HCT116 (cell line): Measurements from ENCODE around the gene KCNB1. TPM values are rescaled to one million over a fixed set of nuclear protein-coding genes. Genes with fewer than 3 reads are reported as not detected.

Experiments used
- ATAC-seq: fragments of 200-7000 bp; cut with Tn5 transposase; 2 replicates; pipeline ENCODE4 v1.9.1; 2020; ENCODE audit warnings: mild to moderate bottlenecking, moderate library complexity
- BruUV-seq: library from RNA; stranded (reverse); fragments of 400-500 nt; replicated peaks from 2 replicates; lab custom pipeline; 2021; lab: Mats Ljungman, UMichigan
- CTCF ChIA-PET: fragments of 300-600 bp; sonication (Branson Sonifier 250); formaldehyde crosslinking; loops from one replicate; lab custom pipeline; 2021; ENCODE audit warnings: antibody characterized with exemption; lab: Charles Lee
- POLR2A ChIA-PET: fragments of 300-600, 350-600 bp; sonication (Branson Sonifier 250); formaldehyde crosslinking; loops from one replicate; lab custom pipeline; 2021; ENCODE audit warnings: antibody characterized with exemption; lab: Charles Lee
- RAD21 ChIA-PET, 2 experiments: fragments of 300-600 bp; sonication (Branson Sonifier 250); formaldehyde crosslinking; loops; one replicate each; lab custom pipeline; 2023; ENCODE audit warnings: low total read pairs in 2 of 2; ENCODE audit not compliant: uncharacterized antibody in 2 of 2, unreplicated experiment in 2 of 2, low non-redundant PET in 1 of 2; lab: Charles Lee
- DNase-seq: peaks from one replicate; pipeline ENCODE4 v3.0.0-alpha.2; 2010; ENCODE audit warnings: low read depth, low spot score
- H2AFZ ChIP-seq: fragments of 200-600 bp; shearing (Covaris generic), sonication (generic); 2 replicates; pipeline ENCODE4 v1.6.1; 2017; ENCODE audit warnings: low read depth, mixed run types, mixed read lengths, antibody characterized with exemption, low read length; ENCODE audit not compliant: poor library complexity, severe bottlenecking
- H3K27ac ChIP-seq: 2 replicates; pipeline ENCODE4 v1.5.1; 2012; ENCODE audit warnings: low read depth, low read length
- H3K27me3 ChIP-seq: fragments of 200-600 bp; sonication (generic); 2 replicates; pipeline ENCODE4 v1.6.1; 2016; ENCODE audit warnings: mixed run types, low read length, mixed read lengths; ENCODE audit not compliant: insufficient read depth
- H3K36me3 ChIP-seq, 2 experiments: fragments of 200-500 bp in 1 of 2; fragments of 200-600 bp in 1 of 2; sonication (Bioruptor generic) in 1 of 2; sonication (generic) in 1 of 2; 2 replicates each; pipeline versions ENCODE4 v1.5.1 to v1.6.1; 2014 to 2016; ENCODE audit warnings: low read length in 2 of 2, inconsistent platforms in 1 of 2, mixed read lengths in 1 of 2, mixed run types in 1 of 2; ENCODE audit not compliant: insufficient read depth in 2 of 2, control insufficient read depth in 1 of 2
- H3K4me1 ChIP-seq, 2 experiments: fragments of 200-600 bp in 1 of 2; sonication (generic) in 1 of 2; 2 replicates each; pipeline versions ENCODE4 v1.5.1 to v1.6.1; 2012 to 2017; ENCODE audit warnings: low read length in 2 of 2, inconsistent platforms in 1 of 2, mild to moderate bottlenecking in 1 of 2, mixed read lengths in 1 of 2, mixed run types in 1 of 2, moderate library complexity in 1 of 2; ENCODE audit not compliant: insufficient read depth in 2 of 2, control insufficient read depth in 1 of 2
- H3K4me2 ChIP-seq: fragments of 200-600 bp; sonication (generic); 2 replicates; pipeline ENCODE4 v1.6.1; 2017; ENCODE audit warnings: mixed run types, low read length, mixed read lengths
- H3K4me3 ChIP-seq, 2 experiments: fragments of 200-600 bp in 1 of 2; sonication (generic) in 1 of 2; replicated peaks in 1 of 2; 2 replicates each; pipeline ENCODE4 v1.5.1; 2011 to 2016; ENCODE audit warnings: low read length in 2 of 2, control low read depth in 1 of 2, low read depth in 1 of 2, mild to moderate bottlenecking in 1 of 2, mixed read lengths in 1 of 2, mixed run types in 1 of 2
- H3K79me2 ChIP-seq: fragments of 200-600 bp; sonication (generic); 2 replicates; pipeline ENCODE4 v1.6.1; 2017; ENCODE audit warnings: mild to moderate bottlenecking, mixed run types, low read length, moderate library complexity, mixed read lengths; ENCODE audit not compliant: insufficient read depth
- H3K9ac ChIP-seq: fragments of 200-600 bp; sonication (generic); 2 replicates; pipeline ENCODE4 v1.6.1; 2016; ENCODE audit warnings: low read length, mixed read lengths
- H3K9me2 ChIP-seq: fragments of 200-600 bp; sonication (generic), shearing (Covaris generic); 2 replicates; pipeline ENCODE4 v1.6.1; 2017; ENCODE audit warnings: mixed run types, mild to moderate bottlenecking, moderate library complexity; ENCODE audit not compliant: insufficient read depth
- H3K9me3 ChIP-seq, 2 experiments: fragments of 200-500 bp in 1 of 2; fragments of 200-600 bp in 1 of 2; sonication (Bioruptor generic) in 1 of 2; sonication (generic) in 1 of 2; 2 replicates each; pipeline ENCODE4 v1.6.1; 2014 to 2017; ENCODE audit warnings: low read length in 2 of 2, mixed read lengths in 2 of 2, inconsistent platforms in 1 of 2, low read depth in 1 of 2, mild to moderate bottlenecking in 1 of 2, mixed run types in 1 of 2, moderate library complexity in 1 of 2; ENCODE audit not compliant: control insufficient read depth in 1 of 2, insufficient read depth in 1 of 2
- H4K20me1 ChIP-seq: fragments of 200-600 bp; sonication (generic), shearing (Covaris generic); 2 replicates; pipeline ENCODE4 v1.6.1; 2017; ENCODE audit warnings: mixed run types, mild to moderate bottlenecking, moderate library complexity; ENCODE audit not compliant: insufficient read depth
- CBX3 ChIP-seq: IDR thresholded peaks from 2 replicates; pipeline ENCODE4 v1.6.1; 2012; ENCODE audit warnings: low read depth
- ELF1 ChIP-seq: IDR thresholded peaks from 2 replicates; pipeline ENCODE4 v1.6.1; 2012; ENCODE audit warnings: low read depth, borderline replicate concordance
- EZH2 ChIP-seq: fragments of 200-600 bp; sonication (generic); IDR thresholded peaks from 2 replicates; pipeline ENCODE4 v1.6.1; 2017; ENCODE audit warnings: antibody characterized with exemption, mixed run types
- EZH2phosphoT487 ChIP-seq: fragments of 200-600 bp; IDR thresholded peaks from 2 replicates; pipeline ENCODE4 v1.6.1; 2018; ENCODE audit warnings: antibody characterized with exemption, borderline replicate concordance
- FOSL1 ChIP-seq: IDR thresholded peaks from 2 replicates; pipeline ENCODE4 v1.6.1; 2012; ENCODE audit warnings: low read depth
- JUND ChIP-seq: IDR thresholded peaks from 2 replicates; pipeline ENCODE4 v1.6.1; 2012
- POLR2A ChIP-seq: IDR thresholded peaks from 2 replicates; pipeline ENCODE4 v1.7.0; 2011; ENCODE audit warnings: borderline replicate concordance; ENCODE audit not compliant: insufficient read depth, insufficient read length; ENCODE audit errors: extremely low read depth
- POLR2AphosphoS5 ChIP-seq: IDR thresholded peaks from 2 replicates; pipeline ENCODE4 v1.6.1; 2011; ENCODE audit warnings: mild to moderate bottlenecking, low read depth, low read length, moderate library complexity
- RAD21 ChIP-seq: IDR thresholded peaks from 2 replicates; pipeline ENCODE4 v1.6.1; 2012; ENCODE audit warnings: low read depth, mild to moderate bottlenecking
- SIN3A ChIP-seq: IDR thresholded peaks from 2 replicates; pipeline ENCODE4 v1.6.1; 2012; ENCODE audit warnings: low read depth
- SRF ChIP-seq: IDR thresholded peaks from 2 replicates; pipeline ENCODE4 v1.6.1; 2012; ENCODE audit warnings: low read depth
- YY1 ChIP-seq: IDR thresholded peaks from 2 replicates; pipeline ENCODE4 v1.6.1; 2011; ENCODE audit warnings: low read length, low read depth, moderate library complexity, mild to moderate bottlenecking; ENCODE audit not compliant: insufficient replicate concordance; ENCODE audit errors: extremely low read depth
- ZFX ChIP-seq: fragments of 450-650 bp; IDR thresholded peaks from 2 replicates; pipeline ENCODE4 v1.6.1; 2017
- ZNF274 ChIP-seq: fragments of 200-500 bp; sonication (Bioruptor generic); IDR thresholded peaks from 2 replicates; pipeline ENCODE4 v1.6.1; 2014; ENCODE audit warnings: mild to moderate bottlenecking, low read depth, low read length, inconsistent platforms
- intact Hi-C: fragments of 100-400 bp; cut with micrococcal nuclease; formaldehyde crosslinking; loops from 2 replicates; pipeline ENCODE4 v1.10.0; 2022
- total RNA-seq: library from RNA; stranded (reverse); gene quantifications from one replicate; pipeline ENCODE4 v1.2.1, GENCODE V29; 2021; ENCODE audit not compliant: unreplicated experiment
- TF ChIP-seq, protein P1 (sequence below): IDR thresholded peaks from 2 replicates; pipeline ENCODE4 v1.6.1; 2011; ENCODE audit warnings: mild to moderate bottlenecking, low read length, moderate library complexity; ENCODE audit not compliant: insufficient replicate concordance; ENCODE audit errors: extremely low read depth
- TF ChIP-seq, protein P2 (sequence below): IDR thresholded peaks from 2 replicates; pipeline ENCODE4 v1.6.1; 2012
- TF ChIP-seq, protein P3 (sequence below): IDR thresholded peaks from 2 replicates; pipeline ENCODE4 v1.6.1; 2012
- TF ChIP-seq, protein P4 (sequence below), 3 experiments: fragments of 200-600 bp in 1 of 3; sonication (generic) in 1 of 3; IDR thresholded peaks in 2 of 3; conservative IDR thresholded peaks in 1 of 3; 2 replicates each; pipeline ENCODE4 v1.5.1; 2012 to 2017; ENCODE audit warnings: low read depth in 2 of 3, low read length in 2 of 3, antibody characterized with exemption in 1 of 3, borderline replicate concordance in 1 of 3, control low read depth in 1 of 3, mild to moderate bottlenecking in 1 of 3, mixed read lengths in 1 of 3, mixed run types in 1 of 3, moderate library complexity in 1 of 3; ENCODE audit not compliant: insufficient read depth in 1 of 3

The KCNB1 gene
- total RNA-seq, 1 experiment from 2014 or later: 0.79 TPM

DNA sequence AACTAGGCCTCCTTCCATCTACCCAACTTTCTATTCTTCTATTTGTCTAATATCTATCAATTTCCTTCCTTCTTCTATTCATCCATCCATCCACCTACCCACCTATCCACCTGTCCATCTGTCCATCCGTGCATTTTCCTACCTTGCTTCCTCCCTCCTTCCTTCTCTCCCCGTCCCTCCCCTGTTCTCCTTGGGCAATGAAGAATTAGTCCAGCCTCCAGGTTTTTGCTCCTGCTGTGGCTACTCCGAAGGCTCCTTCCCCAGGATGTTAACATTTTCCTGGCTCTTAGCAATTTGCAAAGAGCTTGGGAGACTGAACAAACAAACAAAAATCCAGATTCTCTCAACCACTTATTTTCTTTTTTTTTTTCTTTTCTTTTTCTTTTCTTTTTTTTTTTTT is 81.6 kb downstream of the KCNB1 start:
- no peak for TF ChIP-seq JUND
- TF ChIP-seq, protein P1, sequence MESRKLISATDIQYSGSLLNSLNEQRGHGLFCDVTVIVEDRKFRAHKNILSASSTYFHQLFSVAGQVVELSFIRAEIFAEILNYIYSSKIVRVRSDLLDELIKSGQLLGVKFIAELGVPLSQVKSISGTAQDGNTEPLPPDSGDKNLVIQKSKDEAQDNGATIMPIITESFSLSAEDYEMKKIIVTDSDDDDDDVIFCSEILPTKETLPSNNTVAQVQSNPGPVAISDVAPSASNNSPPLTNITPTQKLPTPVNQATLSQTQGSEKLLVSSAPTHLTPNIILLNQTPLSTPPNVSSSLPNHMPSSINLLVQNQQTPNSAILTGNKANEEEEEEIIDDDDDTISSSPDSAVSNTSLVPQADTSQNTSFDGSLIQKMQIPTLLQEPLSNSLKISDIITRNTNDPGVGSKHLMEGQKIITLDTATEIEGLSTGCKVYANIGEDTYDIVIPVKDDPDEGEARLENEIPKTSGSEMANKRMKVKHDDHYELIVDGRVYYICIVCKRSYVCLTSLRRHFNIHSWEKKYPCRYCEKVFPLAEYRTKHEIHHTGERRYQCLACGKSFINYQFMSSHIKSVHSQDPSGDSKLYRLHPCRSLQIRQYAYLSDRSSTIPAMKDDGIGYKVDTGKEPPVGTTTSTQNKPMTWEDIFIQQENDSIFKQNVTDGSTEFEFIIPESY: no peak
- TF ChIP-seq, protein P2, sequence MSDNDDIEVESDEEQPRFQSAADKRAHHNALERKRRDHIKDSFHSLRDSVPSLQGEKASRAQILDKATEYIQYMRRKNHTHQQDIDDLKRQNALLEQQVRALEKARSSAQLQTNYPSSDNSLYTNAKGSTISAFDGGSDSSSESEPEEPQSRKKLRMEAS: no peak
- TF ChIP-seq, protein P3, sequence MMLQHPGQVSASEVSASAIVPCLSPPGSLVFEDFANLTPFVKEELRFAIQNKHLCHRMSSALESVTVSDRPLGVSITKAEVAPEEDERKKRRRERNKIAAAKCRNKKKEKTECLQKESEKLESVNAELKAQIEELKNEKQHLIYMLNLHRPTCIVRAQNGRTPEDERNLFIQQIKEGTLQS: no peak
- TF ChIP-seq, protein P4, sequence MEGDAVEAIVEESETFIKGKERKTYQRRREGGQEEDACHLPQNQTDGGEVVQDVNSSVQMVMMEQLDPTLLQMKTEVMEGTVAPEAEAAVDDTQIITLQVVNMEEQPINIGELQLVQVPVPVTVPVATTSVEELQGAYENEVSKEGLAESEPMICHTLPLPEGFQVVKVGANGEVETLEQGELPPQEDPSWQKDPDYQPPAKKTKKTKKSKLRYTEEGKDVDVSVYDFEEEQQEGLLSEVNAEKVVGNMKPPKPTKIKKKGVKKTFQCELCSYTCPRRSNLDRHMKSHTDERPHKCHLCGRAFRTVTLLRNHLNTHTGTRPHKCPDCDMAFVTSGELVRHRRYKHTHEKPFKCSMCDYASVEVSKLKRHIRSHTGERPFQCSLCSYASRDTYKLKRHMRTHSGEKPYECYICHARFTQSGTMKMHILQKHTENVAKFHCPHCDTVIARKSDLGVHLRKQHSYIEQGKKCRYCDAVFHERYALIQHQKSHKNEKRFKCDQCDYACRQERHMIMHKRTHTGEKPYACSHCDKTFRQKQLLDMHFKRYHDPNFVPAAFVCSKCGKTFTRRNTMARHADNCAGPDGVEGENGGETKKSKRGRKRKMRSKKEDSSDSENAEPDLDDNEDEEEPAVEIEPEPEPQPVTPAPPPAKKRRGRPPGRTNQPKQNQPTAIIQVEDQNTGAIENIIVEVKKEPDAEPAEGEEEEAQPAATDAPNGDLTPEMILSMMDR (IDR thresholded peaks at IDR 0.05 in 2 of 3, conservative IDR thresholded peaks at IDR 0.05 in 1 of 3; ENCODE audit: borderline replicate concordance in 1 of 3, insufficient read depth in 1 of 3, low read depth in 2 of 3, low read length in 2 of 3): no peak
- TF ChIP-seq FOSL1: no peak
- TF ChIP-seq EZH2phosphoT487: no peak
- TF ChIP-seq RAD21: no peak
- no peak for TF ChIP-seq ZFX
- TF ChIP-seq ZNF274: no peak
- no peak for TF ChIP-seq ELF1
- no peak for TF ChIP-seq CBX3
- TF ChIP-seq YY1: no peak
- TF ChIP-seq POLR2A: no peak
- no peak for TF ChIP-seq SIN3A
- TF ChIP-seq POLR2AphosphoS5: no peak
- no peak for TF ChIP-seq SRF
- TF ChIP-seq EZH2: no peak
- TF ChIP-seq, all 23 proteins: peak for 0
- Histone ChIP-seq H2AFZ (no peak overlapping the region), H3K4me1 (peaks cover 2 to 14% of the 10 kb centered on the region in 2 experiments; a peak in 1 of 4 replicates), H3K27me3 (no peaks in the 10 kb centered on the region), H3K4me3 (no peak overlapping the region), H3K79me2 (no peaks in the 10 kb centered on the region), H3K27ac (no peak overlapping the region), H3K4me2 (no peak overlapping the region), H3K9me3 (no peaks in the 10 kb centered on the region), H3K36me3 (no peaks in the 10 kb centered on the region), H4K20me1 (no peaks in the 10 kb centered on the region), H3K9ac (no peak overlapping the region), H3K9me2 (no peaks in the 10 kb centered on the region)
- no peak for DNase-seq
- POLR2A ChIA-PET: no interaction called here
- RAD21 ChIA-PET: no interaction called here
- no peak for ATAC-seq
- CTCF ChIA-PET: no interaction called here
- BruUV-seq: no TSS peak
- intact Hi-C loops: no loop called here
